Neural progenitor cell (in vitro differentiated cells): ENCODE measurements around the gene NAV1.

Experiments
- EZH2phosphoT487 ChIP-seq: fragments of 200-600 bp; sonication (generic); IDR thresholded peaks from 2 replicates; pipeline ENCODE4 v1.6.1; 2017; ENCODE audit warnings: antibody characterized with exemption
- TF ChIP-seq, protein P1 (sequence below): fragments of 200-600 bp; sonication (generic); IDR thresholded peaks from 2 replicates; pipeline ENCODE4 v1.5.1; 2017; ENCODE audit warnings: antibody characterized with exemption, mild to moderate bottlenecking

- TF ChIP-seq, protein P1, sequence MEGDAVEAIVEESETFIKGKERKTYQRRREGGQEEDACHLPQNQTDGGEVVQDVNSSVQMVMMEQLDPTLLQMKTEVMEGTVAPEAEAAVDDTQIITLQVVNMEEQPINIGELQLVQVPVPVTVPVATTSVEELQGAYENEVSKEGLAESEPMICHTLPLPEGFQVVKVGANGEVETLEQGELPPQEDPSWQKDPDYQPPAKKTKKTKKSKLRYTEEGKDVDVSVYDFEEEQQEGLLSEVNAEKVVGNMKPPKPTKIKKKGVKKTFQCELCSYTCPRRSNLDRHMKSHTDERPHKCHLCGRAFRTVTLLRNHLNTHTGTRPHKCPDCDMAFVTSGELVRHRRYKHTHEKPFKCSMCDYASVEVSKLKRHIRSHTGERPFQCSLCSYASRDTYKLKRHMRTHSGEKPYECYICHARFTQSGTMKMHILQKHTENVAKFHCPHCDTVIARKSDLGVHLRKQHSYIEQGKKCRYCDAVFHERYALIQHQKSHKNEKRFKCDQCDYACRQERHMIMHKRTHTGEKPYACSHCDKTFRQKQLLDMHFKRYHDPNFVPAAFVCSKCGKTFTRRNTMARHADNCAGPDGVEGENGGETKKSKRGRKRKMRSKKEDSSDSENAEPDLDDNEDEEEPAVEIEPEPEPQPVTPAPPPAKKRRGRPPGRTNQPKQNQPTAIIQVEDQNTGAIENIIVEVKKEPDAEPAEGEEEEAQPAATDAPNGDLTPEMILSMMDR: no peak
- no peak for TF ChIP-seq EZH2phosphoT487
These were observed 1.5 kb upstream of the NAV1 start for GRCh38 chr1:201537467-201537866.
